GM19372 (cell line): ENCODE measurements around the gene SIVA1.
"Not testable (repeated sequence)": the region's sequence is repeated elsewhere in the genome, so short reads cannot be mapped to it uniquely, and the experiment has no call there.

Experiments used
- ATAC-seq: cut with Tn5 transposase; IDR thresholded peaks from one replicate; pipeline ENCODE4 v1.9.1; 2021; ENCODE audit warnings: mild to moderate bottlenecking, low read depth, moderate library complexity; ENCODE audit not compliant: unreplicated experiment

The SIVA1 gene

DNA sequence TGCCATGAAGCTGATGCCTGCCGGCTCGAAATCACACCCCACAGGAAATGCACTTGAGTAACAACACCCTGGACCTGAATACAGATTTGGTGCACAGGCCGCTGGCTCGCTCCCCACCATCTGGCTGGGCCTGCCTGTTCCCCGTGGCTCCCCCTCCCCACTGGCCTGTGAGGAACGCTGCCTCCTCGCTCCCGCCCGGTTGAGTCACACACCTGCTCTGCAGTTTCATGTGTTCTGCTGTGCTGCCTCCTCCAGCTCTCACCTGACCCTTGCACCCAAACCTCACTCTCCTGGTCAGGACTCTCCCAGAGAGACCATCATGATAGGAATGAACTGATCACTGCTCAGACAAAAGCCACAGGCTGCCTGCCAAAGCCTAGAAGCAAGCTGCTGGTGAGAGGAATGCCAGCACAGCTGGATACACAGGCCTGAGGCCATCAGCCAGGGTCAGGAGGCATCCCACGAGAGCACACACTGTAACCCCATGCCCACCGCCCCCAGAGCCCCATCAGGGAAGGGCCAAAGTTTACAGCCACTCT lies 3.8 kb upstream of the SIVA1 start:
- no peak for ATAC-seq

DNA sequence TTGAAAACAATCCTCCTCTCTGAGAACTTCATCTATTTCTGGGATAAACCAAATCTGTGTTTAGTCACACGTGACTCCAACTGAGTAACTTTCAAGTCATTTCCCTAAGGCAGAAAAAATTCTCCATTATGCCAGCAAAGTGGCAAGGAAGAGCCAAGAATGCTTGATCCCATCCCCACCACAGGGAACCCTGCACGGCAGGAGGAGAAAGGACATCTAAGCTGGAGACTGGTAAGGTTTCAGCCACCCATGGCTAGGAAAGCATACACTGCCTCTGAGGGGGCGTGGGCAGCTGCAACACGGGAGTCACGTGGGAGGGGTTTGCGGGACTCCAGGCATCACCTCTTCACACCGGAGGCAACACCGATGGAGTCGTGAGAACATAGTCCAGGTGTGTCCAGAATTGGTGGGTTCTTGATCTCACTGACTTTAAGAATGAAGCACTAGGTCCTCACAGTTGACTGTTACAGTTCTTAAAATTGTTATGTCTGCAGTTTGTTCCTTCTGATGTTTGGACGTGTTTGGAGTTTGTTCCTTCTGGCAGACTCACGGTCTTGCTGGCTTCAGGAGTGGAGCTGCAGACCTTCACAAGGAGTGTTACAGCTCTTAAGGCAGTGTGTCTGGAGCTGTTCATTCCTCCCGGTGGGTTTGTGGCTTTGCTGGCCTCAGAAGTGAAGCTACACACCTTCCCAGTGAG lies 2.7 kb upstream of the SIVA1 start:
- ATAC-seq: no peak

GRCh38 chr14:104750753-104751057 lies 2.2 kb upstream of the SIVA1 start:
- not testable (repeated sequence) for ATAC-seq

DNA sequence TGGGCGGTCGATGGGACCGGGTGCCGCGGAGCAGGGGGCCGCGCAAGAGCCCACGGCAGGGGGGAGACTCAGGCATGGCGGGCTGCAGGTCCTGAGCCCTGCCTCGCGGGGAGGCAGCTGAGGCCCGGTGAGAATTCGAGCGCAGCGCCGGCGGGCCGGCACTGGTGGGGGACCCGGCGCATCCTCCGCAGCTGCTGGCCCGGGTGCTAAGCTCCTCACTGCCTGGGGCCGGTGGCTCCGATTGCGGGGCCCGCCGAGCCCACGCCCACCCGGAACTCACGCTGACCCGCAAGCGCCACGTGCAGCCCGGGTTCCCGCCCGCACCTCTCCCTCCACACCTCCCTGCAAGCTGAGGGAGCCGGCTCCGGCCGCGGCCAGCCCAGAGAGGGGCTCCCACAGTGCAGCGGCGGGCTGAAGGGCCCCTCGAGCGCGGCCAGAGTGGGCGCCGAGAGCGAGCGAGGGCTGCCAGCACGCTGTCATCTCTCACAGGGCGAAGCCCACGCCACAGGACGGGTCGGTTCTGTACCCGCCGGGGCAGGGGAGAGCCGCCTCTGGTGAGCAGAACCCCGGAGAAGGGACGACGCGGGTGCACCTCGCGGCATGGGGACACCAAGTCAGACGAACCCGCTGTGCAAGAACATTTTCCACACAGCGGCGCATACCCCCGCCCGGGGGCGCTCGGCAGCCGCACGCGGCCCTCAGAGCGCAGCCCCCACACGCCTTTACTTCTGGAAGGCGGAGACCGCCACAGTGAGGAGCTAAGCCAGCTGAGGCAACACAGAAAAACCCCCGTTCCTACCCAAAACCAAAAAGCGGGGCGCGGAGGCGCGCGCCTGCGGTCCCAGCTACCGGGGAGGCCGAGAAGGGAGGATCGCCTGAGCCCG lies 1.2 kb upstream of the SIVA1 start:
- no peak for ATAC-seq

DNA sequence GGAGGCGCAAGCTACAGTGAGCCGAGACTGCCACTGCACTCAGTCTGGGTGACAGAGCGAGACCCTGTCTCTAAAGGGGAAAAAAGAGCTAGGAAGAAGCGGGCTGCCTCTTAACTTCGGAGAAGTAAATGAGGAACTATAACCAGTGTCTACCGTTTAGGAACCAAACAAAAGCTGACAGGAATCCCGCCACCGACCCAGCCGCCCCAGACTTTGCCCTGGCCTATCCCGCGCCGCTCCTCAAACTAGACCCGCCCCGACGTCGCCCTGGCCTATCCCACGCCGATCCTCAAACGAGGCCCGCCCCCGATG lies 568 bp upstream of the SIVA1 start:
- peak; percentile 4 for ATAC-seq

DNA sequence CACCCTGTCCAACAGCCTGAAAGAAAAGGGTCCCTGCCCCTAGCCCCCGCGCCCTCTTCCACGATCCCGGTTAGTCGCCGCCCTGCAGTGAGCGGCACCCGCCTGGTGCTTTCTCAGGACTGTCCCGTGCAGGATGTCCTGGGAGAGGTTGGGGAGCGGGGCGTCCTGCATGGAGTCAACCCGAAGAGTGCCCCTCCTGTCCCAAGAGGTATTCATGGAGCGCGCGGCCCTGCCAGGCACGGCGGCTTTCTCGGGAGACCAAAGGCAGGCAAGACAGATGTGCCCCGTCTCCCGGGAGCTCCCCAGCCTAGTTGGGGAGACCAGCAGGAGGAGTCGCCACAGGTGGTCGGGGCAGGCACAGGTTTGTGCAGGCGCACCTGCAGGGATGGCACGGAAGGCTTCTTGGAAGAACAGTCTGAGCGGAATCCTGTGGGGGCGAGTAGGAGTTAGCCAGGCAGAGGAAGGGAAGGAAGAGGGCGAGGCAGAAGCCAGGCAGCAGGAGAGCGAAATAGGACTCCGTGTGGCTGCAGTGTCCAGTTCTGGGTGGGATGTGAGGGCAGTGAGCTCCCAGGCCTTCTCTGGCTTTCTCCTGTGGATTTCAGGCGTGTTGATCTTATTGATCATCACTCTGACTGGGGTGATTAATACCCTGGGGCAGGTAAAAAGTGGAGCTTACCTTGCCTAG lies 723 bp downstream of the SIVA1 start:
- no peak for ATAC-seq

GRCh38 chr14:104754213-104754851 lies 1.4 kb downstream of the SIVA1 start:
- no peak for ATAC-seq

- no peak for ATAC-seq
Observed at GRCh38 chr14:104755621-104756020, 2.7 kb downstream of the SIVA1 start.

GRCh38 chr14:104756477-104757237 lies 3.7 kb downstream of the SIVA1 start:
- ATAC-seq: no peak

DNA sequence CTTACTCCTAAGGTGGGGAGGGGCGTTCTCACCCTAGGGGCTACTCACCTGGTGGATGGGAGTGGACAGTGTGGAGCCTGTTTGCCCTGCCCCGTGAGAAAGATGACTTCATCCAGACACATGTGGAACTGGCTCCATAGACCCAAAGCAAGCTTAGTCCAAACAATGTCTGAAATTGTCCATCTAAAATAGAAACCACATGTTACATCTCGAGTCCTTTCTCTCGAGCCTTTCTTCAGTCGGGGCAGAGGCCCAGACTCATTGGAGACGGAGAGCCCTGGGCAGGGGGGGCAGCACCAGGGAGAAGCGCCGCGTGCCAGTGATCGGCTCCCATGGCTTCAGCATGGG lies 4.3 kb downstream of the SIVA1 start:
- ATAC-seq: no peak

DNA sequence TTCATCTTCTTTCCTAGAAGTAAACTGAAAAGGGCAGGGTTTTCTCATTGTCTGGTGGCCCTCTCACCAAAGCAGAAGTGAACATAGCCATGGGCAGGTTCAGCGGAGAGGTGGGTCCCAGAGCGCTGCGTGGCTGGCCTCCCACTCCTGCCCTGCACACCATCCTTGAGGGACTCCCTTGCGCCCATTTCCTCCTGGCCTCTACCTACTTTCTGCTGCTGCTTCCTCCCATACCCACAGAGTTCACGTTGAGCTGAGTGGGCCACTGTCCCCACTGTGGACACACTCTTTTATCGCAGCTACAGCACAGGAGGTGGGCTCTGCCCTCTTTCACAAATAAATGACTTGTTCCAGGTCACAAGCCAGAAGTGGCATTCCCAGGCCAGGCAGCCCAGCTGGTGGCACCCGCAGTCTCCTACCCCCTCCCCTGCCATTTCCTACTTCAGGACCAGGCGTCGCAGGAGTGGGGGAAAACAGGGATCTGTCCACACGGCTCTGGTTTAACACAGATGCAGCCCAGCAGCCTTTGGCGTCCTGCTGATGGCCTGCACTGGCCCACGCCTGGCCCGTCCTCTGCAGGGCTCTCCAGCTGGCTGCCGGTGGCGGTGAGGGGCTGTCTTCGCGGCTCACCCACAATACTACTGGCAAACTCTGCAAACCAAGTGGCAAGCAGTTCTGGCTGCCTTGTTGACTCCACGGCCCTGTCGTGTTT lies 4.9 kb downstream of the SIVA1 start:
- ATAC-seq: no peak

DNA sequence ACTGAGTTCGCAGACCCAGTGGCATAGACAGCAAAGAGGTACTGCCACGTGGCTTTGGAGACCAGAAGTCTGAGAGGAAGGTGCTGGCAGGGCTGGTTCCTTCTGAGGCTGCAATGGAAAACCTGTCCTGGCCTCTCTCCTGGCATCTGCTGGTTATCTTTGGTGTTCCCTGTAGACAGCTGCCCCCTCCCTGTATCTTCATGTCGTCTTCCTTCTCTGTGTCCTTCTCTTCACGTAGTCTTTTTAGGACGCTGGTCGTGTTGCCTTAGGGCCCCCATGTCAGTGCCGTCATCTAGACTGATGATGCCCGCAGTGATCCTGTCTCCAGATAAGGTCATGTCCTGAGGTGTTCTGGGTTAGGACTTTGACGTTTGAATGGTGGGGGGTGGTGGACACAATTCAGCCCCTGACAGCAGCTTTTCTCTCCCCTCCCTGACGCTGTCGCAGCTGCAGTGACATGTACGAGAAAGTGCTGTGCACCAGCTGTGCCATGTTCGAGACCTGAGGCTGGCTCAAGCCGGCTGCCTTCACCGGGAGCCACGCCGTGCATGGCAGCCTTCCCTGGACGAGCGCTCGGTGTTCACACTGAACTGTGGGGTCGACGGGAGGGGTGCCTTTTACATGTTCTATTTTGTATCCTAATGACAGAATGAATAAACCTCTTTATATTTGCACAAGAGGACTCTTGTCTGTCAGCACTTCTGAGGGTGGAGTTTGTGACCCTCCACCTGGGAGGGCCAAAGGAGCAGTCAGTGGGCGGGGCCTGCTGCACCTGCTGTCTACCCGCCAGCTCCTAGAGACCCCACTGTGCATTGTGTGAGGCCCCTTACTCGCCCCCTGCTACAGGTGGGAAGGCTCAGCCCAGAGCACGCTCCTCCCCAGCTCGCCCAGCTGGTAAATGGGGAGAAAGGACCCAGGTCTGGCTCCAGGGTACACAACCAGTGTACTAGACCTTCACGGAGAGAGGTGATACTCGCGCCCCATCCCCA lies 6.3 kb downstream of the SIVA1 start:
- ATAC-seq: no peak

- no peak for ATAC-seq
Observed at GRCh38 chr14:104765517-104765916, 12.6 kb downstream of the SIVA1 start.

DNA sequence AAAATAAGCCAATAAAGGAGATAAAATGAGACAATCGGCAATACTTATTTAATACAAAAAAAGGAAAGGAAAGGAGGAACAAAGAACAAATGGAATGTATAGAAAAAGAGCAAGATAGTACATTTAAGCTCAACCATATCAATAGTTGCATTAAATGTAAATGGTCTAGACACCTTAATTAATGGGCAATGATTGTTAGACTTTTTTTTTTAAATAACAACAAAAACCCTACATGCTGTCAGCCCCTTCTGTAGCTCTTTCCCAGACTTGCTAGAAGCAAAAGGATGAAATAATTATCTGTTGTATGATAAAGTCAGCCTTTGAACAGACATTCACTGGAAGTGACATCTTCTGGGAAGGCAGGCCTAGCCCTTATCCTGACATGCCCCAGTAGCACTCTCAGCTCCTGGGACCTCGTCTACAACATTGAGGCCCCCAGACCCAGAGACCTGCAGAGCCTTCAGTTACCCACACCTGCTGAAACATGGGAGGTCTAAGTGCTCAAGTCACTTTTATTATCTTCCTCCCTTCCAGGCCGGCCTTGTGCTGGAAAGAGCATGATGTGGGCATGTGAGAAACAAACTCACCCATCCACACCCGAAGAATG lies 13.4 kb downstream of the SIVA1 start:
- no peak for ATAC-seq

DNA sequence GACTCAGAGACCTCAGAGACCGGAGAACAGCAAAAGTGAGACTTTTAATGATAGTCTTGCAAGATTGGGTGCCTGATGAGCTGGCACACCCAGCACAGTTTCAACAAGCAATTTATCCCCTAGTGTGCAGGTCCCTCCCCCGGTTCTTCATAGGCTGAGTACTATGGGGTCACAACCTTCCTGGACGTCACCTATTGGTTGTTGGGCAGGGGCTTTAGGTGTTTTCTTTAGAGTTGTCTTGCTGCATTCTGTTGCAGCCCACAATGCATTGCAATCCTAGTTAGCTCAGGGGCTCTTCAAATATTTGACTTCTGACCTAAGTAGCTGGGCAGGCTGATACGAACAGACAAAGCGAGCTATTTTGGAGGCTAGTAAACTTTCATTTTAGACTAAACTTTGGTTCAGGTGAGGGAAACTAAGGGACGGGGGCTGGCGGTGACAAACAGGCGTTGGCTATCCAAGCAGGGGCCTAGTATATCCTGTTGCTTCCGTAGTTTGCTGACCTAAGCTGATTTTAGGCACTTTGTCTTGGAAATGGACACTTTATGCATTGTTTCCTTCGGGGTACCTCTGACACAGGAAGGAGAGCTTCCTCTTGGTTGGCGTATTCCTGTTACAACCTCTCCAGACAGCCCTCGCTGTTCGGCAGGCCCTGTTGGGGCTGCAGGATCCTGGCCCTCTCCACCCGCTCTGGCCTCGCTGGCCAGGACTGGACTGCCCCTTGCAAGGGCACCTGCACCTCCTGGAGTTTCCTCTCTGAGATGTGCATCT lies 14.1 kb downstream of the SIVA1 start:
- no peak for ATAC-seq

DNA sequence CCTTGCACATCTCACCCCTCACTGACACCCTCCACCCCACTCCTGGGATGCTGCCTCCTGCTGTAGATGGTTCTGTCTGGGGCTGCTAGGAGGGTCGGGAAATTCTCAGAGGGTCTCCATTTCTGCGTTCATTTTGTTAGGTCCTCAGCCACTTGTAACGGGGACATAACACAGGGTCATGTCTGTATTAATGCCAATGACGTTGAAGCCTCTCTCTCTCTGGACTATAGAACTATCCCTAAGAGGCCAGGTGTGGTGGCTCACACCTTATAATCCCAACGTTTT lies 14.6 kb downstream of the SIVA1 start:
- ATAC-seq: no peak

- ATAC-seq: no peak
Observed at GRCh38 chr14:104768437-104769323, 15.7 kb downstream of the SIVA1 start.
